C4-2B (cell line): ENCODE results near the gene APCDD1.

Source experiments
- H3K27ac ChIP-seq: fragments of 450-650 bp; 2 replicates; pipeline ENCODE4 v1.5.1; 2017
- CTCF ChIP-seq: fragments of 450-650 bp; conservative IDR thresholded peaks from 2 replicates; pipeline ENCODE4 v1.5.1; 2017; ENCODE audit warnings: mild to moderate bottlenecking
- ZFX ChIP-seq: fragments of 450-650 bp; IDR thresholded peaks from 2 replicates; pipeline ENCODE4 v1.6.1; 2017

The APCDD1 gene

GRCh38 chr18:10412933-10413332 is 41.5 kb upstream of the APCDD1 start:
- H3K27ac ChIP-seq, result no peak overlapping the region
- TF ChIP-seq CTCF (no peak), ZFX (no peak)

GRCh38 chr18:10413722-10414121 is 40.7 kb upstream of the APCDD1 start:
- no peak overlapping the region for H3K27ac ChIP-seq
- TF ChIP-seq ZFX, result no peak
- TF ChIP-seq CTCF, result no peak

- TF ChIP-seq CTCF (no peak), ZFX (no peak)
- no peak overlapping the region for H3K27ac ChIP-seq
Measured at GRCh38 chr18:10414293-10414842, 40.1 kb upstream of the APCDD1 start.

GRCh38 chr18:10416065-10416464 is 38.4 kb upstream of the APCDD1 start:
- no peak overlapping the region for H3K27ac ChIP-seq
- no peak for TF ChIP-seq CTCF
- no peak for TF ChIP-seq ZFX

GRCh38 chr18:10417191-10417590 is 37.2 kb upstream of the APCDD1 start:
- TF ChIP-seq CTCF (no peak), ZFX (no peak)
- H3K27ac ChIP-seq, result no peak overlapping the region

- TF ChIP-seq ZFX (no peak), CTCF (no peak)
- no peak overlapping the region for H3K27ac ChIP-seq
Measured at GRCh38 chr18:10417664-10418063, 36.8 kb upstream of the APCDD1 start.

GRCh38 chr18:10418836-10419235 is 35.6 kb upstream of the APCDD1 start:
- no peak for TF ChIP-seq ZFX
- TF ChIP-seq CTCF, result no peak
- no peak overlapping the region for H3K27ac ChIP-seq
